H9 (cell line): ENCODE data around the gene IGF1R. TPM values are rescaled to one million over a fixed set of nuclear protein-coding genes. Genes with fewer than 3 reads are reported as not detected.

Experiments
- DNase-seq: peaks from one replicate; pipeline ENCODE4 v3.0.0-alpha.2; 2017
- H2AFZ ChIP-seq: one replicate; pipeline ENCODE4 v1.6.1; 2013; ENCODE audit warnings: mild to moderate bottlenecking, low read length, control low read depth, moderate library complexity
- H2AK5ac ChIP-seq: 2 replicates; pipeline ENCODE4 v1.6.1; 2013; ENCODE audit warnings: low read length, control low read depth, mixed read lengths; ENCODE audit not compliant: insufficient read length
- H2BK120ac ChIP-seq: one replicate; pipeline ENCODE4 v1.6.1; 2013; ENCODE audit warnings: low read depth, mild to moderate bottlenecking, low read length, control low read depth, inconsistent platforms; ENCODE audit not compliant: poor library complexity, severe bottlenecking
- H2BK12ac ChIP-seq: 2 replicates; pipeline ENCODE4 v1.6.1; 2013; ENCODE audit warnings: low read length, control low read depth, mixed read lengths, low read depth; ENCODE audit not compliant: insufficient read length
- H2BK15ac ChIP-seq: 2 replicates; pipeline ENCODE4 v1.6.1; 2013; ENCODE audit warnings: low read depth, low read length, control low read depth
- H2BK20ac ChIP-seq: one replicate; pipeline ENCODE4 v1.6.1; 2013; ENCODE audit warnings: low read depth, mild to moderate bottlenecking, low read length, control low read depth, inconsistent platforms; ENCODE audit not compliant: poor library complexity, severe bottlenecking
- H2BK5ac ChIP-seq: 2 replicates; pipeline ENCODE4 v1.6.1; 2013; ENCODE audit warnings: low read length, control low read depth, mixed read lengths; ENCODE audit not compliant: insufficient read length
- H3K14ac ChIP-seq: 2 replicates; pipeline ENCODE4 v1.6.1; 2013; ENCODE audit warnings: low read length, control low read depth; ENCODE audit not compliant: insufficient read depth
- H3K18ac ChIP-seq: 2 replicates; pipeline ENCODE4 v1.6.1; 2013; ENCODE audit warnings: low read depth, mild to moderate bottlenecking, mixed read lengths, low read length, control low read depth; ENCODE audit not compliant: insufficient read length
- H3K23ac ChIP-seq: 2 replicates; pipeline ENCODE4 v1.6.1; 2013; ENCODE audit warnings: low read length, control low read depth, mixed read lengths, low read depth; ENCODE audit not compliant: insufficient read length
- H3K23me2 ChIP-seq: 2 replicates; pipeline ENCODE4 v1.6.1; 2013; ENCODE audit warnings: low read depth, mild to moderate bottlenecking, mixed read lengths, low read length, control low read depth; ENCODE audit not compliant: insufficient read length, poor library complexity, severe bottlenecking
- H3K27ac ChIP-seq: 2 replicates; pipeline ENCODE4 v1.5.1; 2013; ENCODE audit warnings: low read length, control low read depth, mixed read lengths, low read depth; ENCODE audit not compliant: insufficient read length
- H3K27me3 ChIP-seq: 2 replicates; pipeline ENCODE4 v1.6.1; 2013; ENCODE audit warnings: low read length, control low read depth, inconsistent platforms; ENCODE audit not compliant: insufficient read depth
- H3K4ac ChIP-seq: 2 replicates; pipeline ENCODE4 v1.6.1; 2013; ENCODE audit warnings: low read depth, mild to moderate bottlenecking, control low read depth, inconsistent platforms, low read length, moderate library complexity
- H3K4me1 ChIP-seq: 2 replicates; pipeline ENCODE4 v1.6.1; 2013; ENCODE audit warnings: low read length, control low read depth, inconsistent platforms; ENCODE audit not compliant: insufficient read depth
- H3K4me2 ChIP-seq: 2 replicates; pipeline ENCODE4 v1.6.1; 2013; ENCODE audit warnings: low read length, control low read depth, mixed read lengths; ENCODE audit not compliant: insufficient read length, insufficient read depth
- H3K56ac ChIP-seq: 2 replicates; pipeline ENCODE4 v1.6.1; 2013; ENCODE audit warnings: low read depth, mild to moderate bottlenecking, mixed read lengths, low read length, control low read depth; ENCODE audit not compliant: insufficient read length
- H3K79me1 ChIP-seq: 2 replicates; pipeline ENCODE4 v1.6.1; 2013; ENCODE audit warnings: low read depth, mild to moderate bottlenecking, moderate library complexity, low read length, control low read depth, inconsistent platforms; ENCODE audit not compliant: insufficient read depth, poor library complexity, severe bottlenecking
- H3K79me2 ChIP-seq: 2 replicates; pipeline ENCODE4 v1.6.1; 2013; ENCODE audit warnings: low read length, control low read depth, inconsistent platforms; ENCODE audit not compliant: insufficient read depth
- H3K9ac ChIP-seq: 2 replicates; pipeline ENCODE4 v1.6.1; 2013; ENCODE audit warnings: low read length, control low read depth, mixed read lengths; ENCODE audit not compliant: insufficient read length; ENCODE audit errors: extremely low read depth
- H3K9me3 ChIP-seq: one replicate; pipeline ENCODE4 v1.6.1; 2013; ENCODE audit warnings: low read depth, low read length, inconsistent platforms; ENCODE audit not compliant: control insufficient read depth
- H3T11ph ChIP-seq: one replicate; pipeline ENCODE4 v1.6.1; 2013; ENCODE audit warnings: mild to moderate bottlenecking, low read length, control low read depth, inconsistent platforms
- H4K20me1 ChIP-seq: one replicate; pipeline ENCODE4 v1.6.1; 2013; ENCODE audit not compliant: control insufficient read depth, insufficient read length, insufficient read depth
- H4K5ac ChIP-seq: 2 replicates; pipeline ENCODE4 v1.6.1; 2013; ENCODE audit warnings: low read depth, mild to moderate bottlenecking, mixed read lengths, low read length, control low read depth; ENCODE audit not compliant: insufficient read length
- H4K8ac ChIP-seq: replicated peaks from 2 replicates; pipeline ENCODE4 v1.6.1; 2013; ENCODE audit warnings: low read length, control low read depth, mixed read lengths, low read depth; ENCODE audit not compliant: insufficient read length
- H4K91ac ChIP-seq: 2 replicates; pipeline ENCODE4 v1.6.1; 2013; ENCODE audit warnings: low read depth, mild to moderate bottlenecking, moderate library complexity, mixed read lengths, low read length, control low read depth; ENCODE audit not compliant: insufficient read length
- H3K27ac Mint-ChIP-seq, 3 experiments: 2 replicates in 2 of 3; 3 replicates in 1 of 3; pipeline ENCODE4 v1.8.0; 2020 to 2021; ENCODE audit warnings: mixed read lengths in 3 of 3, mild to moderate bottlenecking in 1 of 3, moderate library complexity in 1 of 3
- H3K27me3 Mint-ChIP-seq: 2 replicates; pipeline ENCODE4 v1.8.0; 2021; ENCODE audit warnings: low read depth, mild to moderate bottlenecking, moderate library complexity, mixed read lengths
- H3K36me3 Mint-ChIP-seq, 3 experiments: 2 replicates in 2 of 3; 3 replicates in 1 of 3; pipeline ENCODE4 v1.8.0; 2020 to 2021; ENCODE audit warnings: low read depth in 3 of 3, mixed read lengths in 3 of 3; ENCODE audit not compliant: insufficient read depth in 1 of 3
- H3K4me1 Mint-ChIP-seq, 2 experiments: 2 replicates each; pipeline ENCODE4 v1.8.0; 2020; ENCODE audit warnings: mixed read lengths in 2 of 2
- H3K4me3 Mint-ChIP-seq, 2 experiments: 2 replicates in 1 of 2; 3 replicates in 1 of 2; pipeline ENCODE4 v1.8.0; 2020 to 2021; ENCODE audit warnings: mild to moderate bottlenecking in 2 of 2, mixed read lengths in 2 of 2, moderate library complexity in 1 of 2
- H3K9me3 Mint-ChIP-seq, 2 experiments: 2 replicates in 1 of 2; 3 replicates in 1 of 2; pipeline ENCODE4 v1.8.0; 2020; ENCODE audit warnings: mild to moderate bottlenecking in 2 of 2, mixed read lengths in 2 of 2, moderate library complexity in 1 of 2
- CTCF ChIP-seq: fragments of 200-600 bp; sonication (generic); conservative IDR thresholded peaks from 3 replicates; pipeline ENCODE4 v1.8.0; 2021; ENCODE audit warnings: antibody characterized with exemption, mild to moderate bottlenecking
- WGBS: extraction: QIAGEN DNeasy Blood & Tissue Kit; methylation state at CpG from one replicate; pipeline ENCODE4 v1.1.7; 2013; ENCODE audit warnings: missing lambda C conversion rate, low lambda C conversion rate, mixed read lengths; ENCODE audit not compliant: insufficient read length; ENCODE audit errors: extremely low coverage; 5-methylcytosine and 5-hydroxymethylcytosine counted together
- total RNA-seq: library from RNA; stranded (reverse); gene quantifications from 2 replicates; pipeline ENCODE4 v1.2.1, GENCODE V29; 2021

IGF1R gene
- total RNA-seq, 1 experiment from 2014 or later: 70.0 TPM

GRCh38 chr15:98874370-98874769, 226.0 kb downstream of the IGF1R start:
- Histone ChIP-seq H3K4ac (no peak overlapping the region), H3K27me3 (no peaks in the 10 kb centered on the region), H3K9me3 (no peaks in the 10 kb centered on the region), H2BK12ac (no peak overlapping the region), H3K27ac (no peak overlapping the region), H4K5ac (no peak overlapping the region), H3K9ac (no peak overlapping the region), H3K4me1 (peaks cover 3% of the 10 kb centered on the region; the same call in 1 of the 2 replicates), H3K79me2 (peaks cover 16% of the 10 kb centered on the region; the same call in 1 of the 2 replicates), H2AFZ (no peak overlapping the region), H4K20me1 (no peaks in the 10 kb centered on the region), H3K79me1 (no peaks in the 10 kb centered on the region), H2BK20ac (no peak overlapping the region), H3K23ac (no peak overlapping the region), H2AK5ac (no peak overlapping the region), H3K4me2 (no peak overlapping the region), H2BK120ac (no peak overlapping the region), H3K18ac (no peak overlapping the region), H3T11ph (no peak overlapping the region), H4K91ac (no peak overlapping the region), H3K56ac (no peak overlapping the region), H3K14ac (no peak overlapping the region), H4K8ac (no peak overlapping the region), H2BK15ac (no peak overlapping the region), H3K23me2 (no peaks in the 10 kb centered on the region), H2BK5ac (no peak overlapping the region)
- no peak overlapping the region for H3K4me3 Mint-ChIP-seq
- peaks cover 39 to 44% of the 10 kb centered on the region in 2 experiments for H3K4me1 Mint-ChIP-seq
- H3K27ac Mint-ChIP-seq: peak overlapping the region in 2 of 3 experiments; percentile 27 to 62; a peak in 4 of 7 replicates
- no CpG with 5 or more reads among the region's 7 CpGs for WGBS
- no peaks in the 10 kb centered on the region for H3K9me3 Mint-ChIP-seq
- no peak for TF ChIP-seq CTCF
- peaks cover 0 to 1% (median 0%) of the 10 kb centered on the region in 3 experiments; a peak in 3 of 7 replicates for H3K36me3 Mint-ChIP-seq
- DNase-seq: no peak
- no peaks in the 10 kb centered on the region for H3K27me3 Mint-ChIP-seq
